HG03060 (cell line): Measurements from ENCODE around the gene PDXDC1.
"Not testable (repeated sequence)": the region's sequence is repeated elsewhere in the genome, so short reads cannot be mapped to it uniquely, and the experiment has no call there.

Source experiments
- ATAC-seq: cut with Tn5 transposase; IDR thresholded peaks from one replicate; pipeline ENCODE4 v1.9.1; 2021; ENCODE audit warnings: low read depth, moderate number of reproducible peaks; ENCODE audit not compliant: unreplicated experiment

The PDXDC1 gene

GRCh38 chr16:15130256-15130932 lies 155.6 kb downstream of the PDXDC1 start:
- not testable (repeated sequence) for ATAC-seq

- not testable (repeated sequence) for ATAC-seq
Measured at GRCh38 chr16:15130943-15131700, 156.3 kb downstream of the PDXDC1 start.

- ATAC-seq: not testable (repeated sequence)
Measured at GRCh38 chr16:15132719-15133428, 158.0 kb downstream of the PDXDC1 start.

GRCh38 chr16:15133554-15133953 lies 158.7 kb downstream of the PDXDC1 start:
- ATAC-seq: not testable (repeated sequence)

- not testable (repeated sequence) for ATAC-seq
Measured at GRCh38 chr16:15134752-15135482, 160.1 kb downstream of the PDXDC1 start.

- ATAC-seq: not testable (repeated sequence)
Measured at GRCh38 chr16:15135483-15136360, 160.9 kb downstream of the PDXDC1 start.

GRCh38 chr16:15137514-15137913 lies 162.7 kb downstream of the PDXDC1 start:
- ATAC-seq: not testable (repeated sequence)

GRCh38 chr16:15140444-15141365 lies 165.9 kb downstream of the PDXDC1 start:
- not testable (repeated sequence) for ATAC-seq

GRCh38 chr16:15141586-15141985 lies 166.8 kb downstream of the PDXDC1 start:
- ATAC-seq: no peak

GRCh38 chr16:15142107-15142890 lies 167.5 kb downstream of the PDXDC1 start:
- not testable (repeated sequence) for ATAC-seq

- not testable (repeated sequence) for ATAC-seq
Measured at GRCh38 chr16:15142891-15143600, 168.2 kb downstream of the PDXDC1 start.

- ATAC-seq: not testable (repeated sequence)
Measured at GRCh38 chr16:15143601-15144091, 168.8 kb downstream of the PDXDC1 start.

- not testable (repeated sequence) for ATAC-seq
Measured at GRCh38 chr16:15144092-15144631, 169.3 kb downstream of the PDXDC1 start.

GRCh38 chr16:15144781-15145417 lies 170.1 kb downstream of the PDXDC1 start:
- ATAC-seq: not testable (repeated sequence)

- ATAC-seq: not testable (repeated sequence)
Measured at GRCh38 chr16:15145418-15146263, 170.8 kb downstream of the PDXDC1 start.
